GM18519 (cell line): Measurements from ENCODE around the gene SNX2.
A peak's percentile ranks its signal among the peaks of the same experiment; 100 is the strongest.
"Not testable (repeated sequence)": the region's sequence is repeated elsewhere in the genome, so short reads cannot be mapped to it uniquely, and the experiment has no call there.

Experiments used
- ATAC-seq: cut with Tn5 transposase; IDR thresholded peaks from one replicate; pipeline ENCODE4 v1.9.1; 2021; ENCODE audit warnings: mild to moderate bottlenecking, moderate library complexity; ENCODE audit not compliant: unreplicated experiment, low FRiP score

Gene SNX2

GRCh38 chr5:122836947-122837346 lies 62.1 kb downstream of the SNX2 start:
- ATAC-seq: no peak

GRCh38 chr5:122839731-122840130 lies 64.9 kb downstream of the SNX2 start:
- no peak for ATAC-seq

GRCh38 chr5:122842016-122842580 lies 67.2 kb downstream of the SNX2 start:
- no peak for ATAC-seq

- no peak for ATAC-seq
Observed at GRCh38 chr5:122844136-122844909, 69.4 kb downstream of the SNX2 start.

- peak; percentile 11 for ATAC-seq
Observed at GRCh38 chr5:122844910-122845228, 70.0 kb downstream of the SNX2 start.

- ATAC-seq: peak; percentile 80
Observed at GRCh38 chr5:122845229-122846050, 70.6 kb downstream of the SNX2 start, which contains the start of gene SNX24. SNX24 (plus strand) TSS chr5:122845613; CDS start chr5:122845634, 21 bp downstream.

- no peak for ATAC-seq
Observed at GRCh38 chr5:122846051-122846550, 71.2 kb downstream of the SNX2 start.

- ATAC-seq: no peak
Observed at GRCh38 chr5:122847687-122848081, 72.8 kb downstream of the SNX2 start.

GRCh38 chr5:122849771-122850170 lies 74.9 kb downstream of the SNX2 start:
- ATAC-seq: no peak

GRCh38 chr5:122857538-122857937 lies 82.7 kb downstream of the SNX2 start:
- not testable (repeated sequence) for ATAC-seq

GRCh38 chr5:122858451-122858850 lies 83.6 kb downstream of the SNX2 start:
- ATAC-seq: no peak

- ATAC-seq: no peak
Observed at GRCh38 chr5:122863240-122863639, 88.4 kb downstream of the SNX2 start.

GRCh38 chr5:122863721-122864120 lies 88.8 kb downstream of the SNX2 start:
- ATAC-seq: no peak

- ATAC-seq: no peak
Observed at GRCh38 chr5:122864400-122864799, 89.5 kb downstream of the SNX2 start.

- ATAC-seq: no peak
Observed at GRCh38 chr5:122864842-122865241, 90.0 kb downstream of the SNX2 start.

- no peak for ATAC-seq
Observed at GRCh38 chr5:122870219-122870856, 95.5 kb downstream of the SNX2 start.

GRCh38 chr5:122871661-122872060 lies 96.8 kb downstream of the SNX2 start:
- ATAC-seq: no peak

- no peak for ATAC-seq
Observed at GRCh38 chr5:122874179-122874875, 99.4 kb downstream of the SNX2 start.

- peak; percentile 67 for ATAC-seq
Observed at GRCh38 chr5:122877518-122877917, 102.6 kb downstream of the SNX2 start.

- ATAC-seq: no peak
Observed at GRCh38 chr5:122879076-122879475, 104.2 kb downstream of the SNX2 start.
